ENCODE results near the gene MRAP.

The MRAP gene

GRCh38 chr21:32299695-32300094 is 1.0 kb downstream of the MRAP start:
- Histone ChIP-seq H3F3A (ENCODE audit: insufficient read depth) (no peaks in the 10 kb centered on the region), H2AFZ (ENCODE audit: low read depth, low read length, severe bottlenecking) (no peak overlapping the region), H3K4me3 (ENCODE audit: insufficient read depth, low read length, poor library complexity, severe bottlenecking) (no peak overlapping the region), H3K9ac (ENCODE audit: low read length) (no peak overlapping the region), H3K4me2 (ENCODE audit: low read depth, low read length, poor library complexity, severe bottlenecking) (no peak overlapping the region), H4K20me1 (ENCODE audit: low read depth, low read length) (no peaks in the 10 kb centered on the region), H3K36me3 (ENCODE audit: low read length) (no peaks in the 10 kb centered on the region), H3K27me3 (ENCODE audit: low read length) (no peaks in the 10 kb centered on the region), H3K27ac (ENCODE audit: low read depth, low read length) (no peak overlapping the region), H3K9me2 (replicated peaks; ENCODE audit: insufficient read depth, low read length) (no peaks in the 10 kb centered on the region), H3K9me3 (ENCODE audit: insufficient read depth, low read length) (no peaks in the 10 kb centered on the region), H3K79me2 (ENCODE audit: insufficient read depth, low read length) (no peaks in the 10 kb centered on the region)
- TF ChIP-seq EZH2phosphoT487 (conservative IDR thresholded peaks at IDR 0.05; ENCODE audit: low read length): no peak
- TF ChIP-seq CTCF (IDR thresholded peaks at IDR 0.05; ENCODE audit: insufficient read depth, low read length, poor library complexity, severe bottlenecking): no peak

GRCh38 chr21:32300117-32300681 is 1.5 kb downstream of the MRAP start:
- Histone ChIP-seq H3K4me2 (ENCODE audit: low read depth, low read length, poor library complexity, severe bottlenecking) (no peak overlapping the region), H3K36me3 (ENCODE audit: low read length) (no peaks in the 10 kb centered on the region), H3K79me2 (ENCODE audit: insufficient read depth, low read length) (no peaks in the 10 kb centered on the region), H3K27ac (ENCODE audit: low read depth, low read length) (no peak overlapping the region), H3K4me3 (ENCODE audit: insufficient read depth, low read length, poor library complexity, severe bottlenecking) (no peak overlapping the region), H3F3A (ENCODE audit: insufficient read depth) (no peaks in the 10 kb centered on the region), H2AFZ (ENCODE audit: low read depth, low read length, severe bottlenecking) (no peak overlapping the region), H3K9me2 (replicated peaks; ENCODE audit: insufficient read depth, low read length) (no peaks in the 10 kb centered on the region), H3K27me3 (ENCODE audit: low read length) (no peaks in the 10 kb centered on the region), H4K20me1 (ENCODE audit: low read depth, low read length) (no peaks in the 10 kb centered on the region), H3K9me3 (ENCODE audit: insufficient read depth, low read length) (no peaks in the 10 kb centered on the region), H3K9ac (ENCODE audit: low read length) (no peak overlapping the region)
- TF ChIP-seq EZH2phosphoT487 (conservative IDR thresholded peaks at IDR 0.05; ENCODE audit: low read length) (no peak), CTCF (IDR thresholded peaks at IDR 0.05; ENCODE audit: insufficient read depth, low read length, poor library complexity, severe bottlenecking) (no peak)

GRCh38 chr21:32301596-32301995 is 2.9 kb downstream of the MRAP start:
- Histone ChIP-seq H3K79me2 (ENCODE audit: insufficient read depth, low read length) (no peaks in the 10 kb centered on the region), H3K9me2 (replicated peaks; ENCODE audit: insufficient read depth, low read length) (no peaks in the 10 kb centered on the region), H3K9ac (ENCODE audit: low read length) (no peak overlapping the region), H3K27ac (ENCODE audit: low read depth, low read length) (no peak overlapping the region), H3K4me3 (ENCODE audit: insufficient read depth, low read length, poor library complexity, severe bottlenecking) (no peak overlapping the region), H3K4me2 (ENCODE audit: low read depth, low read length, poor library complexity, severe bottlenecking) (no peak overlapping the region), H3K27me3 (ENCODE audit: low read length) (no peaks in the 10 kb centered on the region), H3F3A (ENCODE audit: insufficient read depth) (no peaks in the 10 kb centered on the region), H3K36me3 (ENCODE audit: low read length) (no peaks in the 10 kb centered on the region), H2AFZ (ENCODE audit: low read depth, low read length, severe bottlenecking) (no peak overlapping the region), H3K9me3 (ENCODE audit: insufficient read depth, low read length) (no peaks in the 10 kb centered on the region), H4K20me1 (ENCODE audit: low read depth, low read length) (no peaks in the 10 kb centered on the region)
- no peak for TF ChIP-seq CTCF (IDR thresholded peaks at IDR 0.05; ENCODE audit: insufficient read depth, low read length, poor library complexity, severe bottlenecking)
- no peak for TF ChIP-seq EZH2phosphoT487 (conservative IDR thresholded peaks at IDR 0.05; ENCODE audit: low read length)

Measured in SU-DHL-6 (cell line).